Left ventricle myocardium superior (tissue), 1 donor: ENCODE measurements around the gene FBRSL1. TPM values are rescaled to one million over a fixed set of nuclear protein-coding genes. Genes with fewer than 3 reads are reported as not detected.

Experiments used
- ATAC-seq: fragments of 200-7000 bp; cut with Tn5 transposase; one replicate; pipeline ENCODE4 v1.9.1; 2020; ENCODE audit warnings: mild to moderate bottlenecking, moderate library complexity
- DNase-seq: peaks from one replicate; pipeline ENCODE4 v3.0.0-alpha.2; 2020
- intact Hi-C: fragments of 100-400 bp; cut with micrococcal nuclease; formaldehyde crosslinking; loops from one replicate; pipeline ENCODE4 v1.11.0; 2022
- total RNA-seq: library from RNA; stranded (reverse); fragmentation: NEBNext Ultra II Directional; extraction: Animal tissue kit (Norgen Biotek cat#: 25700); gene quantifications from one replicate; pipeline ENCODE4 v1.2.1, GENCODE V29; 2021
- donor health status: DM: no; HTN: yes; CAD: no; lungs with severe emphysema.

The FBRSL1 gene
- total RNA-seq, 1 donor from 2014 or later = 68.0 TPM

GRCh38 chr12:132517013-132517739 lies 27.2 kb downstream of the FBRSL1 start:
- no peak for DNase-seq
- no peak for ATAC-seq
- intact Hi-C loops = no loop called here

GRCh38 chr12:132517740-132518100 lies 27.8 kb downstream of the FBRSL1 start:
- no peak for DNase-seq
- intact Hi-C loops = no loop called here
- no peak for ATAC-seq

GRCh38 chr12:132518354-132518992 lies 28.5 kb downstream of the FBRSL1 start:
- no peak for ATAC-seq
- intact Hi-C loops = no loop called here
- DNase-seq = no peak

GRCh38 chr12:132520421-132521199 lies 30.7 kb downstream of the FBRSL1 start:
- intact Hi-C loops = no loop called here
- ATAC-seq (no peak), DNase-seq (no peak)

- no peak for ATAC-seq
- intact Hi-C loops = no loop called here
- DNase-seq = no peak
Observed at GRCh38 chr12:132521200-132521580, 31.2 kb downstream of the FBRSL1 start.

GRCh38 chr12:132521712-132522292 lies 31.9 kb downstream of the FBRSL1 start:
- intact Hi-C loops = no loop called here
- no peak for ATAC-seq
- DNase-seq = no peak

- DNase-seq (no peak), ATAC-seq (no peak)
- intact Hi-C loops = no loop called here
Observed at GRCh38 chr12:132522592-132523380, 32.8 kb downstream of the FBRSL1 start.

GRCh38 chr12:132523576-132524331 lies 33.8 kb downstream of the FBRSL1 start:
- intact Hi-C loops = no loop called here
- DNase-seq (peak; percentile 80), ATAC-seq (peak; percentile 66)

- ATAC-seq (no peak), DNase-seq (no peak)
- intact Hi-C loops = no loop called here
Observed at GRCh38 chr12:132524405-132524804, 34.5 kb downstream of the FBRSL1 start.

- no peak for ATAC-seq
- intact Hi-C loops = no loop called here
- DNase-seq = no peak
Observed at GRCh38 chr12:132525011-132525832, 35.3 kb downstream of the FBRSL1 start.

GRCh38 chr12:132525833-132526455 lies 36.0 kb downstream of the FBRSL1 start:
- intact Hi-C loops = no loop called here
- DNase-seq = no peak
- no peak for ATAC-seq

- intact Hi-C loops = no loop called here
- no peak for ATAC-seq
- DNase-seq = no peak
Observed at GRCh38 chr12:132527186-132527882, 37.4 kb downstream of the FBRSL1 start.

- DNase-seq (no peak), ATAC-seq (no peak)
- intact Hi-C loops = no loop called here
Observed at GRCh38 chr12:132527883-132528264, 37.9 kb downstream of the FBRSL1 start.

- ATAC-seq (no peak), DNase-seq (no peak)
- intact Hi-C loops = no loop called here
Observed at GRCh38 chr12:132528564-132529106, 38.7 kb downstream of the FBRSL1 start.

- intact Hi-C loops = no loop called here
- no peak for DNase-seq
Observed at GRCh38 chr12:132529156-132529839, 39.3 kb downstream of the FBRSL1 start.

GRCh38 chr12:132529906-132530305 lies 40.0 kb downstream of the FBRSL1 start:
- intact Hi-C loops = no loop called here

More at GRCh38 chr12:132529156-132529839, 39.3 kb downstream of the FBRSL1 start:
- ATAC-seq = no peak

More at GRCh38 chr12:132529906-132530305, 40.0 kb downstream of the FBRSL1 start:
- DNase-seq (no peak), ATAC-seq (no peak)
